Cardiac fibroblast (primary cell): Measurements from ENCODE around the gene MAD1L1.
"Not testable (repeated sequence)": the region's sequence is repeated elsewhere in the genome, so short reads cannot be mapped to it uniquely, and the experiment has no call there.

Source experiments
- DNase-seq, 2 donors: peaks; one replicate each; pipeline versions ENCODE4 v3.0.0 to v3.0.0-alpha.2; 2010; ENCODE audit warnings: low read depth in 2 of 2
- H3K4me3 ChIP-seq, 2 donors: replicated peaks in 1 of 2; 1 replicate in 1 of 2; 2 replicates in 1 of 2; pipeline ENCODE4 v1.5.1; 2011; ENCODE audit warnings: low read depth in 2 of 2, low read length in 2 of 2, mild to moderate bottlenecking in 2 of 2, moderate library complexity in 1 of 2
- TF ChIP-seq, protein P1 (sequence below): IDR thresholded peaks from one replicate; pipeline ENCODE4 v1.5.1; 2011; ENCODE audit warnings: low read depth, mild to moderate bottlenecking, low read length, inconsistent platforms

Gene MAD1L1

GRCh38 chr7:2060701-2061100 lies 172.0 kb downstream of the MAD1L1 start:
- DNase-seq: peak; percentile 19 to 53
- no peak overlapping the region for H3K4me3 ChIP-seq
- TF ChIP-seq, protein P1, sequence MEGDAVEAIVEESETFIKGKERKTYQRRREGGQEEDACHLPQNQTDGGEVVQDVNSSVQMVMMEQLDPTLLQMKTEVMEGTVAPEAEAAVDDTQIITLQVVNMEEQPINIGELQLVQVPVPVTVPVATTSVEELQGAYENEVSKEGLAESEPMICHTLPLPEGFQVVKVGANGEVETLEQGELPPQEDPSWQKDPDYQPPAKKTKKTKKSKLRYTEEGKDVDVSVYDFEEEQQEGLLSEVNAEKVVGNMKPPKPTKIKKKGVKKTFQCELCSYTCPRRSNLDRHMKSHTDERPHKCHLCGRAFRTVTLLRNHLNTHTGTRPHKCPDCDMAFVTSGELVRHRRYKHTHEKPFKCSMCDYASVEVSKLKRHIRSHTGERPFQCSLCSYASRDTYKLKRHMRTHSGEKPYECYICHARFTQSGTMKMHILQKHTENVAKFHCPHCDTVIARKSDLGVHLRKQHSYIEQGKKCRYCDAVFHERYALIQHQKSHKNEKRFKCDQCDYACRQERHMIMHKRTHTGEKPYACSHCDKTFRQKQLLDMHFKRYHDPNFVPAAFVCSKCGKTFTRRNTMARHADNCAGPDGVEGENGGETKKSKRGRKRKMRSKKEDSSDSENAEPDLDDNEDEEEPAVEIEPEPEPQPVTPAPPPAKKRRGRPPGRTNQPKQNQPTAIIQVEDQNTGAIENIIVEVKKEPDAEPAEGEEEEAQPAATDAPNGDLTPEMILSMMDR: no peak

DNA sequence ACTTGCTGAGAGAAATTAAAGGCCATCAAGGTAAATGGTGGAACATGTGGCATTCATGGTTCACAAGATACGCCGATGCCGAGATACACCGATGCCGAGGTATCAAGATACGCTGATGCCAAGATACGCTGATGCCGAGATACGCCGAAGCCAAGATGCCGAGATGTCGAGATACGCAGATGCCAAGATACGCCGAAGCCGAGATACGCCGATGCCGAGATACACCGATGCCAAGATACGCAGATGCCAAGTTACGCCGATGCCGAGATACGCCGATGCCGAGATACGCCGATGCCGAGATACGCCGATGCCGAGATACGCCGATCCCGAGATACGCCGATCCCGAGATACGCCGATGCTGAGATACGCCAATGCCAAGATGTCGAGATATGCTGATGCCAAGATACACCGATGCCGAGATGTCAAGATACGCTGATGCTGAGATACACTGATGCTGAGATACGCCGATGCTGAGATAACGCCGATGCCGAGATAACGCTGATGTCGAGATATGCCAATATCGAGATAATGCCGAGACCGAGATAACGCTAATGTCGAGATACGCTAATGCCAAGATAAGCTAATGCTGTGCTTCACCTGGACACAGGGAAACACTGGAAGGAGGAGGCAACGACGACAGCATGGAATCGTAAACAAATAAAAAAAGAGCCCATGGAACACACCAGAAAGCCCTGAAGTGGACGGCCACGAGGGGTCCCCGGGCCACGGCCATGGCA lies 172.6 kb downstream of the MAD1L1 start:
- TF ChIP-seq, protein P1: no peak
- DNase-seq: no peak
- H3K4me3 ChIP-seq: no peak overlapping the region

DNA sequence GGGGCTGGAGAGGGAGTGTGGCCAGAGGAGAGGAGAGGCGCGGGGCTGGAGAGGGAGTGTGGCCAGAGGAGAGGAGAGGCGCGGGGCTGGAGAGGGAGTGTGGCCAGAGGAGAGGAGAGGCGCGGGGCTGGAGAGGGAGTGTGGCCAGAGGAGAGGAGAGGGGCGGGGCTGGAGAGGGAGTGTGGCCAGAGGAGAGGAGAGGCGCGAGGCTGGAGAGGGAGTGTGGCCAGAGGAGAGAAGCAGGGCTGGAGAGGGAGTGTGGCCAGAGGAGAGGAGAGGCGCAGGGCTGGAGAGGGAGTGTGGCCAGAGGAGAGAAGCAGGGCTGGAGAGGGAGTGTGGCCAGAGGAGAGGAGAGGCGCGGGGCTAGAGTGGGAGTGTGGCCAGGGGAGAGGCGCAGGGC lies 174.5 kb downstream of the MAD1L1 start:
- H3K4me3 ChIP-seq, DNase-seq: not testable (repeated sequence)

DNA sequence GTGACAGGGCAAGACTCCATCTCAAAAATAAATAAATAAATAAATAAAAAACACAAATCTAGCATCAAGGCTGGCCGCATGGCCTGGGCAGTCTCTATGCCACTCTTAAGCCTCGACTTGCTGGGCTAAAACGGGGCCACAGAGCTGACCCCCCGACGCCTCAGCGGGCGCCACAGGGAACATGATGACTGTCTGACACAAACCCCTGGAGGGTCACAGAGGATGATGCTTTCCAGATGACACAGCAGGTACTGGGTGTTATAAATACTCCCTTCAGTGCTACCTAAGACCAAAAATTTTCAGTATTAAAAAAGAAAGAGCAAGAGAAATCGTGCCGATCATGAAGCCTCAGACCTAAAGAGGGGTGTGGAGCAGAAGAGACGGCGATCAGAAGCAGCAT lies 176.8 kb downstream of the MAD1L1 start:
- TF ChIP-seq, protein P1: no peak
- DNase-seq: no peak
- H3K4me3 ChIP-seq: no peak overlapping the region

GRCh38 chr7:2054927-2055326 lies 177.8 kb downstream of the MAD1L1 start:
- DNase-seq: no peak
- H3K4me3 ChIP-seq: no peak overlapping the region
- TF ChIP-seq, protein P1: no peak

- TF ChIP-seq, protein P1: no peak
- DNase-seq: no peak
- no peak overlapping the region for H3K4me3 ChIP-seq
Measured at GRCh38 chr7:2053395-2053794, 179.3 kb downstream of the MAD1L1 start.

DNA sequence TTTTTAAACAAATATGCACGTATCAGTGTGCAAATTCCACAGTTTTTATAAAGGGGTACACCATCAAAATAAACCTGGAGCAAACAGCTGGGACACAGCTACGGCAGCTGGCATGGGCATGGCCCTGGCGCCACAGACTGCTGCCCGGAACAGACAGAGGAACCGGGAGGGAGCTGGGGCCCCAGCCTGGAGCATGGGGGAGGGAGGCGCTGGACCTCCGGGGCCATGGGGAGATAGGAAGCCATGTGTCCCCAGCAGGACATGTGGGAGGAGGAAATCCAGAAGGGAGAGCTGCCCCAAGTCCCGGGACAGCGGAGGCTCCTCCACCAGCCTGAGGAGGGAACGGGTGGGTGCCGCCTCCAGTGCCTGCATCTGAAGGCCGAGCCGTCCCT lies 180.1 kb downstream of the MAD1L1 start:
- H3K4me3 ChIP-seq: no peak overlapping the region
- TF ChIP-seq, protein P1: no peak
- no peak for DNase-seq
